ENCODE data around the gene KCNN2. TPM values are rescaled to one million over a fixed set of nuclear protein-coding genes. Genes with fewer than 3 reads are reported as not detected.

Gene KCNN2
- total RNA-seq, 1 donor from 2014 or later = 2.3 TPM

GRCh38 chr5:114367029-114367428, 5.2 kb downstream of the KCNN2 start:
- no peak for TF ChIP-seq CTCF (IDR thresholded peaks at IDR 0.05; ENCODE audit: partially characterized antibody, unreplicated experiment)
- H3K36me3 Mint-ChIP-seq (ENCODE audit: unreplicated experiment) = no peaks in the 10 kb centered on the region
- no peak overlapping the region for H3K27ac Mint-ChIP-seq (ENCODE audit: unreplicated experiment)
- peaks cover 4% of the 10 kb centered on the region for H3K4me1 Mint-ChIP-seq (ENCODE audit: low read depth, unreplicated experiment)
- DNase-seq = no peak
- H3K27me3 Mint-ChIP-seq (ENCODE audit: unreplicated experiment) = peaks cover 15% of the 10 kb centered on the region
- H3K4me3 Mint-ChIP-seq (ENCODE audit: unreplicated experiment) = no peak overlapping the region
- H3K9me3 Mint-ChIP-seq (ENCODE audit: unreplicated experiment) = peaks cover 11% of the 10 kb centered on the region

- H3K27me3 Mint-ChIP-seq (ENCODE audit: unreplicated experiment) = no peaks in the 10 kb centered on the region
- no peak overlapping the region for H3K27ac Mint-ChIP-seq (ENCODE audit: unreplicated experiment)
- no peak for DNase-seq
- peaks cover 2% of the 10 kb centered on the region for H3K4me1 Mint-ChIP-seq (ENCODE audit: low read depth, unreplicated experiment)
- no peaks in the 10 kb centered on the region for H3K9me3 Mint-ChIP-seq (ENCODE audit: unreplicated experiment)
- no peak overlapping the region for H3K4me3 Mint-ChIP-seq (ENCODE audit: unreplicated experiment)
- no peak for TF ChIP-seq CTCF (IDR thresholded peaks at IDR 0.05; ENCODE audit: partially characterized antibody, unreplicated experiment)
- H3K36me3 Mint-ChIP-seq (ENCODE audit: unreplicated experiment) = no peaks in the 10 kb centered on the region
Observed at GRCh38 chr5:114369680-114370417, 8.0 kb downstream of the KCNN2 start.

- H3K27ac Mint-ChIP-seq (ENCODE audit: unreplicated experiment) = peak overlapping the region; percentile 80
- peaks cover 5% of the 10 kb centered on the region for H3K27me3 Mint-ChIP-seq (ENCODE audit: unreplicated experiment)
- H3K4me1 Mint-ChIP-seq (ENCODE audit: low read depth, unreplicated experiment) = peaks cover 38% of the 10 kb centered on the region
- TF ChIP-seq CTCF (IDR thresholded peaks at IDR 0.05; ENCODE audit: partially characterized antibody, unreplicated experiment) = no peak
- DNase-seq = no peak
- H3K4me3 Mint-ChIP-seq (ENCODE audit: unreplicated experiment) = peak overlapping the region; percentile 0
- H3K36me3 Mint-ChIP-seq (ENCODE audit: unreplicated experiment) = no peaks in the 10 kb centered on the region
- H3K9me3 Mint-ChIP-seq (ENCODE audit: unreplicated experiment) = peaks cover 4% of the 10 kb centered on the region
Observed at GRCh38 chr5:114377050-114377844, 15.4 kb downstream of the KCNN2 start.

GRCh38 chr5:114377946-114378345, 16.1 kb downstream of the KCNN2 start:
- Mint-ChIP-seq H3K9me3 (ENCODE audit: unreplicated experiment) (peaks cover 4% of the 10 kb centered on the region), H3K36me3 (ENCODE audit: unreplicated experiment) (no peaks in the 10 kb centered on the region), H3K4me3 (ENCODE audit: unreplicated experiment) (no peak overlapping the region), H3K27me3 (ENCODE audit: unreplicated experiment) (peaks cover 5% of the 10 kb centered on the region), H3K27ac (ENCODE audit: unreplicated experiment) (no peak overlapping the region), H3K4me1 (ENCODE audit: low read depth, unreplicated experiment) (peaks cover 38% of the 10 kb centered on the region)
- DNase-seq = no peak
- no peak for TF ChIP-seq CTCF (IDR thresholded peaks at IDR 0.05; ENCODE audit: partially characterized antibody, unreplicated experiment)

GRCh38 chr5:114380721-114381120, 18.9 kb downstream of the KCNN2 start:
- no peak for TF ChIP-seq CTCF (IDR thresholded peaks at IDR 0.05; ENCODE audit: partially characterized antibody, unreplicated experiment)
- Mint-ChIP-seq H3K4me1 (ENCODE audit: low read depth, unreplicated experiment) (peaks cover 37% of the 10 kb centered on the region), H3K4me3 (ENCODE audit: unreplicated experiment) (no peak overlapping the region), H3K36me3 (ENCODE audit: unreplicated experiment) (no peaks in the 10 kb centered on the region), H3K9me3 (ENCODE audit: unreplicated experiment) (peaks cover 4% of the 10 kb centered on the region), H3K27ac (ENCODE audit: unreplicated experiment) (peak overlapping the region; percentile 62), H3K27me3 (ENCODE audit: unreplicated experiment) (peaks cover 5% of the 10 kb centered on the region)
- DNase-seq = peak; percentile 80

All from glutamatergic neuron (in vitro differentiated cells).